Right hindlimb (tissue), 1 donor: ENCODE results near the gene EXOC6B.
A peak's percentile ranks its signal among the peaks of the same experiment; 100 is the strongest.

Experiments used
- DNase-seq: peaks from one replicate; pipeline ENCODE4 v3.0.0-alpha.2; 2018

EXOC6B gene

DNA sequence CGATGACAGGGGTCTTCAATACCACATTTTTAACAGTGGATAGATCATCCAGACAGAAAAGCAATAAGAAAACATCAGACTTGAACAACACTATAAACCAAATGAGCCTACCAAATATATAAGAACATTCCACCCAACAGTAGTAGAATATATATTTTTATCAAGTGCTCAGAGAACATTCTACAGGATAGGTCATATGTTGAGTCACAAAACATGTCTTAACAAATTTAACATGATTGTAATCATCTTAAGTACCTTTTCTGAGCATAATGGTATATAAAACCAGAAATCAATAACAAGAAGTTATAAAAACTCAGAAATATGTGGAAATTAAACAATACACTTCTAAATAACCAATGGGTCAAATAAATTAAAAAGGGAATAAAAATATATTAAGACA is 484.2 kb downstream of the EXOC6B start:
- DNase-seq, result no peak

DNA sequence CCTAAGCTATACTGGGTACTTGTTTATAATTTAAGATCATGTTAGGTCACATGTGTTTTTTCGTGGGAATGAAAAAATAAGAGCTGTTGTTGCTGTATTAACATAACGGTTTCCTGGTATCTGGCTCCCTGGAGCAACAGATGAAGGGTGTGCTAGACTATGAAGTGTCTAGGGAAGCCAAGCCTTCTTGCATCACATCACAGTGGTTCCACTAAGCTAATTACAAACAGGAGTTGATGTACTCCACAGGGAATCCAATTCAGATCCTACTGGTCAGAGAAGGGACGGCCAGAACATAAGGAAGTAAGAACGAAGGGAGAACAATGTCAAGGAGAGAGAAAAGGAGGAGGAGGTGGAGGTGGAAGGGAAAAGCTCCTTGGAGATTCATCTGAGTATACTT is 485.2 kb downstream of the EXOC6B start:
- DNase-seq, result no peak

DNA sequence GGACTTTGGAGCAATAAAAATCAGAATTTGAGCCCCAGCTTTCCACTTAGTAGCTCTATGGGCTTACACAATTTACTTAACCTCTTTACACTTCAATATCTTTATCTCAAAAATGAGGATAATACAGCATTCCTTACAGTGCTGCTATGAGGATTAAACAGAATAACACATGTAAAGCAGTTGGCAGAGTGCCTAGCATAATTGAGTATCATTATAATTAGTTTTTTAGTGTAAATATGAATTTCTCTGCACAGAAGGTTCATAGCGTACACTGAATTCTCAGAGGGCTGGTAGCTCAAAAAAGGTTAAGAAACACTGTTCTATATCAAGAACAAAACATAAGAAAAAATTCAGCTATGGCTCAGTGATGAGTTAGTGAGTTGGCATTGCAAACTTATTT is 487.8 kb downstream of the EXOC6B start:
- DNase-seq, result no peak

DNA sequence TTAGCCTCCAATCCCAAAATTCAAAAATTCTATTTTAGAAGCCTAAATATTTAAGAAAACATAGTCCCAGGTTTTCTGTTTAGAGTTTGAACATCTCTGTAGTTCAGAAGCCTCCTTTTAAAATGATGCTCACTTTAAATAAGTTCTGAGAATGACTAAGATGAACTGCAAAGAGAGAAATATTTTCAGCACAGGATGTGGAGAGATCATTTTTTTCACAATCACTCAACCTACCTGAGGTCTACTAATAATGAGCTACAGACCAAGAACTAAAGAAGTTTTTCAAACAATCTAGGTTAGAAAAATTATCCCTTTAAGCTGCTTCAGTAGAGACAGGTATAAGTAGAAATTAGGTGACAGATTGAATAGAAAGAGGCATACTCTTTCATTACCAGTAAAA is 493.1 kb downstream of the EXOC6B start:
- no peak for DNase-seq

DNA sequence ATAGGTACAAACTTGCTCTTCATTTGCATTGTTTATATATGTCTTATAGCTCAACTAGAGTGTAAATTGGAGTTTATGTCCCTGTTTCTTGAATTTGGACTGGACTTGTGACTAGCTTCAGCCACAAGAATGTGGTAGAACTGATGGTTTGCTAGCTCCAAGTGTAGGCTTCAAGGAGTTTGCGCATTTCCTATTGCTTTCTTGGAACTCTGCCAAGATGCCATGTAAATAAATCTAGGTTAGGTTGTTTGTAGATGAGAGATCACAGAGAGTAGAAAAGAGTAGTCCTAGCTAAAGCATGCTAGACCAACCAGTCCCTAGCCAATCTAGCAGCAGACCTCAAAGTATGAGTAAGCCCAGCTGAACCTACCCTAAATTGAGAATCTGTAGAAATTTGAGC is 495.2 kb downstream of the EXOC6B start:
- DNase-seq, result no peak

DNA sequence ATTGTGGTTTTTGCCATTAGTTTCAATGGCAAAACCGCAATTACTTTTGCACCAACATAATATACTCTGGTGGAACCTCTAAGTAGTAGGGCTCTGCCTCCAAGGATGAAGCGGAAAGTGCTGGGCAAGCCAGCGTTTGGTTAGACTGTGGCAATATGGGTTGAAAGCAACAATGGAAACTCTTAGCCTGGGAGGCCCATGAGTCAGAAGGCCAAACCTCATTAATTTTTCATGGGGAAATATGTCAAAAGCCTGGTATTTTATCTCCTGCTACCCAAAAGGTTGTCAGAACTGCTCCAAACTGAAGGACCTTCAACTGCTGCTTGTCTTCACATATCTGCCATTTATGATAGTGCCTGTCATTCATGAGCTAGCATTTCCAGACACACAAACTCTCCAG is 499.1 kb downstream of the EXOC6B start:
- no peak for DNase-seq

DNA sequence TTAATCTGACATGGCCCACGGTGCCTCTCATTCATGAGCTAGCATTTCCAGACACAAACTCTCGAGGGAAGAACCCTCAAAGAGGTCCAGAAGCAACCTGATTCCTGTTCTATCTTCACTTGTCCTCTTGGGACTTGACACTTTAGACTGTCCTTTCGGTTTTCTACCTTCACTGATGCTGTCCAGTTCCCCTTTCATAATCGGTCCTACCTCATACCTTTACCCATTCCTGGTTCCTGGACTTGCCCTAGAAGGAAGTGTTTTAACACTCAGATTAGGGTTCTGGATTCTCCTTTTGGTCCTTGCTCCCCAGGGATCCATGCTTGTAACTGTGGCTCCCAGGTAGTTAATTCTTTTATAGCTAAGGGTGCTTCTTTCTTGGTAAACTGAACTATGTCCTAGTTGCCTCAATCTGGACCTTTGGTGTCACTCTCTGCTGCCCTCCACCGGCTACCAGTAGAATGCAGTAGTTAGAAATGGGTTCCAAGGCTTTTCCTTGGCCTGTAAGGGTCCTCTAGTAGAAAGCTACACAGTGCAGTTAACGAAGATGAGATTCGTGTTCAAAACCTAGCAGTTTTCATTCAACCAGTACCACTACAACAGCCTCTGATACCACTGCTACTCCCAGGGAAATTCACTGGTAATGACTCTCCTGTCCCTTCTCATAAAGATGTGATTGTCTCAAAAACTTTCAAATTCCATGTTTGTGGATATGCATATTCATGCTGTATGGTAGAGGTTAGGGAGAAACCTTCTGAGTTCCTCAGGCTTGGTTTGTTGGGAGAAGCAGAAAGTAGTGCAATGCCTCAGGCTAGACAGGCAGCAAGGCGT is 500.0 kb downstream of the EXOC6B start:
- no peak for DNase-seq

DNA sequence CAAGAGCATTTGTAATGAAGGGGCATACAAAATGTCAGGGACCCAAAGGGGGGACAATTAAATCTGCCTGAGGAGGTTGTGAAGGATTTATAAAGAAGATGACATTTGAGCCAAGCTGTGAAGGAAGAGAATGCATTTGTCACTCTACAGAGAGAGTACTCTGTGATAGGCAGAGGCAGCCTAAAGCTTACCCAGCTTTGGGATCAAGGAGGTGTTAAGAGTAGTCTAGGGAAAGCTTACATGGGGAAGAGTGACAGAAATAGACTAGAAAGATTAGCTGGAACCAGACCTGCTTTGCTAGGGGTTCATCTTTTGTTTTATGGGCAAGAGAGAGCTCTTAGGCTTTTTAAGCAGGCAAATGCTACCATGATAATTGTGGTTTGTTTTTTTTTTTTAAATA is 509.1 kb downstream of the EXOC6B start:
- no peak for DNase-seq

DNA sequence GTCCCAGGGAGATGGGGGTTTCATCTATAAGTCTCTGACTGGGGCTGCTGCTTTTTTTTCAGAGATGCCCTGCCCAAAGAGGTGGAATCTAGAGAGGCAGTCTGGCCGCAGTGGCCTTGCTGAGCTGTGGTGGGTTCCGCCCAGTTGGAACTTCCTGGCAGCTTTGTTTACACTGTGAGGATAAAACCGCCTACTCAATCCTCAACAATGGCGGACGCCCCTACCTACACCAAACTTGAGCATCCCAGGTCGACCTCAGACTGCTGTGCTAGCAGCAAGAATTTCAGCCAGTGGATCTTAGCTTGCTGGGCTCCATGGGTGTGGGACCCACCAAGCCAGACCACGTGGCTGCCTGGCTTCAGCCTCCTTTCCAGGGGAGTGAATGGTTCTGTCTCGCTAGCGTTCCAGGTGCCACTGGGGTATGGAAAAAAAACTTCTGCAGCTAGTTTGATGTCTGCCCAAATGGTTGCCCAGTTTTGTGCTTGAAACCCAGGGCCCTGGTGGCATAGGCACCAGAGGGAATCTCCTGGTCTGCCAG is 525.6 kb downstream of the EXOC6B start:
- no peak for DNase-seq

DNA sequence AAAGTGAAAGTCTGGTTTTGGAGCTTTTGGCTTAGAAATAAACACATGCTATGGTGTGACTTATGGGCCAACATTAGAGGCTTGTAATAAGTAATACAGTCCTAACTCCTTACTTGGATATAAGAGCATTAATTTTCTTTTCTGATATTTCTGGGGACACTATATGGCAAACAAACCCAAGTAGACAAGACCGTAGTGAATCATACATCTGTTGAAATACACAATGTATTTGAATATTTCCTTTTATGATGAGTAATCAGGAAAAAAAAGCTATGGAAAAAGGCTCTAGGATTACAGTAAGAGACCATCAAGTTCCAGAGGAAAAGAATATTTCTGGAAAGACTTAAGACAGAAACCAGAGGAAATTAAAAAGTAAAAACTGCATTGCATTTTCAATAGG is 532.2 kb downstream of the EXOC6B start:
- no peak for DNase-seq

DNA sequence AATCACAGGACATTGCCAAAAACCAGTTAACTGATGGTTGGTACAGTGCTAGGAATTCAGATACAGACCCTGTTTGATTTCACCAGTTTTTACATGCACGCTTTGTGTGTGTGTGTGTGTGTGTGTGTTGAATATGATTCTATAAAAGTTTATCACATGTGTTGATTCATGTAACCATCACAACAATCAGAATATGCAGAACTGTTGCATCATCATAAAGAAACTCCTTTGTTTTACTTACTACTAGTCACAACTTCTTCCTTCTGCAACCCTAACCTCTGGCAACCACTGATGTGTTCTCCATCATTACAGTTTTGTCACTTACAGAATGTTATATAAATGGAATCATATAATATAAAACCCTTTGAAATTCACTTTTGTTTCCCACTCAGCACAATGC is 533.4 kb downstream of the EXOC6B start:
- no peak for DNase-seq

DNA sequence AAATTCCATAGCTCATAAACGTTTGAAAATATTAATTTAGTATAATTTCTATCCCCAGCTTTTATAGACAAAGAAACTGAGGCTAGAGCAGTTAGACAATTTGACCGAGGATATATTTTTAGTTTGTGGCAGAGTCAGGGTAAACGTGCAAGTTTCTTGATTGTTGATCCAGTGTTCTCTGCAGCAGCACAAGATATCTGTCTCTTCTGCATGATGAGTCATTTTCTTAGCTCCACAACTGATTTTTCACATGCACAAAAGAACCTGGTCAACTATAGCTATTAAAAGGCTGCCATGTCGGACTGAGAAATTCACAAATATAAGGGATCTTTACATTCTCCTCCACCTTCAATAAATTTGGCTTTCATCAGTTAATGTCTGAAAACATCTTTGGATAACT is 534.8 kb downstream of the EXOC6B start:
- DNase-seq, result no peak

DNA sequence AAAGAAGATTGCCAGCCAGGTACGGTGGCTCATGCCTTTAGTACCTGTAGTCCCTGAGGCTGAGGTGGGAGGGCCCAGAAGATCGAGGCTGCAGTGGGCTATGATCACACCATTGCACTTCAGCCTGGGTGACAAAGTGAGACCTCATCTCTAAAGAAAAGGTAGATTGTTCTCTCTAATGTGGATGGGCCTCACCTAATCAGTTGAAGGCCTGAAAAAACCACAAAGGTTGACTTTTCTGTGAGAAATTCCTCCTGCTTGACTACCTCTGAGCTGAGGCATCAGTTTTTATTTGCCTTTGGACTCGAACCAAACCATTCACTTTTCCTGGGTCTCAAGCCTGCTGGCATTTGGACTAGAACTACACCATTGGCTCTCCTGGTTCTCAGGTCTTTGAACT is 536.1 kb downstream of the EXOC6B start:
- no peak for DNase-seq

DNA sequence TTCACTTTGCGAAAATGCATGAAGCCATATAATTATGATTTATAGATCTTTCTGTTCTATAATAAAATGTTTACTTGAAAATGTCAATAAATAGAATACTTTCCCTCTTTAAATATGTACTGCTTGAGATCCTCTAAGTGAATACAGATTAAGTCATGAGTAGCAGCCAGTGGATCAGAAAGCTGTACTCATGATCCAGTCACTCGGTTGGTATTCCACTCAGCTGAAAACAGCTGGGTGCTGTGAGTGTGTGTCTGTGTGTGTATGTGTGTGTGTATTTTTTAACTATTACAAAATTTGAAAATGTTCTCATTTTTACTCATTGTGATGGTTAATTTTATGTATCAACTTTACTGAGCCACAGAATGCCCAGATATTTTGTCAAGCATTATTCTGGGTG is 536.5 kb downstream of the EXOC6B start:
- DNase-seq, result no peak

DNA sequence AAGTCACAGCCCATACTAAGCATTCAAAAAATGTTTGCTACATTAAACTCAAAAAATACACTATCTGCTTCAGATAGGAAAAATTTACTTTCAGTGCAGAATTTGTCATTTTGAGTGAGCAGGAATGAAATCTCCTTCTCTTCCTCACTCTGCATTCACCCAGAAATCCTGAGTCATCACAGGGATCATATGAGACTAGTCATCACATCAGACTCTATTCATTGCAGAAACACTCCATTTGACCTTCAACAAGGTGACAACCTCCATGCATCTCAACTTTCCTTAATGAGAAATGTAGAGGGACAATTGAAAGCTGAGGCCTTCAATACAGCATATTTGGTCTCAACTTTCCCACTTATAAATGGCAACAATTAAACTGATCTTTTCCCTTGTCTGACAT is 547.8 kb downstream of the EXOC6B start:
- DNase-seq, result no peak

DNA sequence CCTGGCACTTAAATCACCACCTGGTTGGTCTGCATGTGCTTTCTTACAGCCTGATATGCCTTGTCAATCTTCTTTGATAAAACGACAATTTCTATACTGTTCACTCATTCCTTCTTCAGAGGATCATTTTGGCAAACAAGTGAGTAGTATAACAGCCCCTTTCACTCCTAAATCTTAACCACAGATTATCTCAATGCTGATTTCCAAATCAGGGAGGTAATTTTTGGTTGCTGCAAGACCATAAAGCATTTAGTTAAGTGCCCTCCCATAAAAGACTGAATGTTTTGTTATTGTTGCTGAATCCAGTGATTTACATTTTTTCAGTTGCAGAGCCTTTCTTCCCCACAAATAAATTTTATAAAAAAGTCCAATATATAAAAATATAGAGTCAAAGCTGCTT is 549.0 kb downstream of the EXOC6B start:
- DNase-seq, result no peak

DNA sequence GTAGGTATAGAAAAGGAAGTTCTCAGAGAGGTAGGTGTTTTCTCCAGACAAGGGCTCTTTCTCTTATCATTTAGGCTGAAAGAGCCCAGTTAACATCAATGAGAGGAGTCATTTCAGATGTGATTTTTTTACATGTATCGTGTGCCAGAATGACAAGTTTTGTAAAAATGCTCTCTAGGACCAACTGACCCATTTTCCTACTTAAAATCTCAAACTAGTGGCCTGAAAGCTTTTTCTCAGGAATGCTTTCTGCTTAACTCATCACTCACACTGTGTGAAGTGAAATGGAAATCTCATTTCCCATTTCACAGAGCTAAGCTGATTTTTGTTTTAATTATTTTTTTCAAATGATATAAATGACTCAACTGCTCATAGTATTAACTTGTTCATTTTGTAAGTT is 549.5 kb downstream of the EXOC6B start:
- no peak for DNase-seq

DNA sequence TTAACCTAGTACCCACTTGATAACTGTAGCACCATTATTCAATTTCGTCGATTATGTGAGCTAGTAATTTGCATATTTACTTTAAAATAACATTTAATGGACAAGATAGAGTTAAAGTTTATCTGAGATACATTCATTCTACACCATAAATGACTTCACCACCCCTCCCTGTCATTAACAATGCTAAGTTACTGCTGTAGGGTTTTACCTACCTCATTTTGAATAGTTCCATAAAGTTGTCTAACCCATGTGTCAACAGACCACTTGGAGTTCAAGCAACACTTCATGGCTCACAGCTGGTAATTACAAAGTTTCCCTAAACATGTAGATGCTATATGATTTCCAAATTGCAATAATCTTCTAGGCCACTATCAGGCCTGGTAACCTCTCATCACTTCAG is 550.7 kb downstream of the EXOC6B start:
- no peak for DNase-seq

DNA sequence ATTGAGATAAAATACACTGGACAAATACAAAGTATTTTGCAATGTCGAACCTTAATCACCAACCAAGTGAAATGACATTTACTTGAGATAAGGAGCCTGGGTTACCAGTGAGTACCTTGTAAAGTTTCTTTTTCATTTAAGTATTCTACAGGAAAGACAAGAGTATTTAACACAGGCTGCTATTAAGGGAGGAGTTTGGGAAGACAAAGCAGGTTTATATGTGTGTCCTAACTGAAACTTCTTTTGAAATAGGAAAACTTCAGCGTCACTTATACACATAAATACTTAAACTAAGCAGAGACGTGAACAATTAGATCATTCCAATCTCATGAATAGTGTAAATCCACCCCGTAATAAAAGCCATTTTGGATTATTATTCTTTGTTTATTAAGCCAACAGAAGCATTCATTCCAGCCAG is 551.4 kb downstream of the EXOC6B start:
- DNase-seq, result no peak

DNA sequence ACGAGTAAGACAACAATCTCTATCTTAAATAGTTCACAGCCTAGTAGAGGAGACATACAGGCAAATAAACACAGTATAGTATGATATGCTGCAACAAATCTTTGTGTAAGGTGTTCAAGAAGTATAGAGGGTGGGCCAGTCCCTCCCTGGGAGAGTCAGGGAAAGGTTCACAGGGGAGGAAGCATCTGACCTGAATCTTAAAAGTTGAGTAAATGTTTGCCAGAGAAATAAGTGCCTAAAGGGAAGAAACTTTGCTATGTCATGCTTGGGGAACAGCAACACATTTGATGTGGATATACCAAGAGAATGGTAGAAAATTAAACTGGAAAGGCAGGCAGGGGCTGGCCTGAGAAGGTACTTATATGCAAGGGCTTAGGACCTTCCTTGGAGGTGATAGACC is 552.4 kb downstream of the EXOC6B start:
- DNase-seq, result no peak

DNA sequence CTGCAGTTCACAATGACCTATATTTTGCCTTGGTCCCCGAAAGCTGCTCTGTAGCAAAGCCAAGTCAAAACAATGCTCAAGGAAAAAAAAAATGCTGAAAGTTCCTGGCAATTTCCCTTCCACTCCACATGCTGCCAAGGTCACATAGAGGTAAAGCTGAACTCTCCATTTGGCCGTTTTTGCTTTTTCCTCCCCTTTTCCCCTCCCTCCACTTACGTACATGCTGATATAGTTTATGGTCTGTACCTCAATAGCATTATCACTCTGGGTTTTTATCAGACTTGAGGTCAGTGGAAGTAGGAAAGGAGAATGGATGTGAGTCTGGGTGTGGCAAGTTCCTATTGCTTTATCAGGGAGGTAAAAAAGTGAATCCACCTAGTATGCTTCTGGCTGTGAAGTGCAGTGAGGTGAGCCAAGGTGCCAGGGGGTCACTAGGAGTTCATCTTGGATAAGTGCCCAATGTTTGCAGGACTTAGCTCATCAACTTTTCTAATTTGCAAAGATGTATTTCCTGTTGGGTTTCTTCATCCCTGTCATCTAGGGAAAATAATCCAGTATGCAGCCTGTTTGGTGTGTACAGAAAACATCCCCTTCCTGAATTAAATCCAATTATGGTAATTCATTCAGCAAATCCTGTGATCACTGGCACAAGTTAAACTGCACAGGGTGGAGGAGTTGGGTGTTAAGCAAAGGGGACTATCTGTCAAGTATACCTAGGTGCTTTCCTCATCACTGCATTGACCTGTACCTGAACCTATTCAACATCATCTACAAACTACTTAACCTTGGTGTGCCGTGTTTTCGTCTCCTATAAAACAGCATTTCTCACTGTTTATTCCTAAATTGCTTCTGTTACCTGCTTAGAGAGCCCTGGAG is 553.8 kb downstream of the EXOC6B start:
- DNase-seq, result peak; percentile 65

DNA sequence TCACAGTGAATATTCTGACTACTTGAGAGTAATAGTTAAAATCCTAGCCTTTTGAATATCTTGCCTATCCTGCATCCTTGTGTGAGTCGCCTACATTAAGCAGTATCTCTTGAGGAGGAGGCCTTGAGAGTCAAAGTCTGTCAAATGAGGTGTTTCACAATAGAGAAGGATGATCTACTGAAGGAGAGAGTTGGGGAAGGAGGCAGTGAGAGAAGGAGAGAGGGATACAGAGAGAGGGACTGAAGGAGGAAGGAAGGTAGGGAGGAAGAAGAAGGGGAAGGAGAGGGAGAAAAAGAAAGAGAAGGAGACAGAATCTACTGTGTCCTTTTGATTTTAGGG is 554.6 kb downstream of the EXOC6B start:
- no peak for DNase-seq

DNA sequence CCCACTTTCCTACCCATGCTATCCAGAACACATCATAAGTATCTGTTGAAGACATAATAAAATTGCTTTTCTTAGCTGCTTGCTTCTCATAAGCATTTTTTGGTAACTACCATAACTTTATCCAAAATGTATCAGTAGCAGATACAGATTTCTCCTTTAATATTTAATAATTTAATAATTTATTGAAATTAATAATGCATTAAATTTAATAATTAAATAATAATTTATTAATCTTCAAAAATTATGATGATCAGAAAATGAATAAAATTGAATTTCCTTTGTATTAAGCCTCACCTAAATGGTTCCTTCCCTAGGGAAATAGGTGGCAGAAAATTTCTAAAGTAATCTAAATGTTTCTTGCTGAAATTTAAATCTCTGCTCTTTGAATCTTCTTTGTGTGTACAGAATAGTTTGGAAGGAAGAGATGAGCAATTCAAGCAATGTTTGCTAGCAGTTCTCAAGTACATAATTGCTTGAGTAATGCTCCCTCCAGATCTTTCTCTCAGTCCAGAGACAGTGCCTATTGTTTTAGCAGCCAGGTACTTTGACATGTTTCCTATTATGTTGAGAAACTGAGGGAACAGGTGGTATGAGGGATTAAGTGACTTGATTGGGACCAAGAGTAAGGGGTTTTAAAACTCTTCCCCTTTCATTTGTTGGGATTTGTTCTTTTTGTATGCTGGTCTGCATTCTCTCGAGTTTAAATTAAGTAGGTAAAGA is 555.1 kb downstream of the EXOC6B start:
- DNase-seq, result no peak

DNA sequence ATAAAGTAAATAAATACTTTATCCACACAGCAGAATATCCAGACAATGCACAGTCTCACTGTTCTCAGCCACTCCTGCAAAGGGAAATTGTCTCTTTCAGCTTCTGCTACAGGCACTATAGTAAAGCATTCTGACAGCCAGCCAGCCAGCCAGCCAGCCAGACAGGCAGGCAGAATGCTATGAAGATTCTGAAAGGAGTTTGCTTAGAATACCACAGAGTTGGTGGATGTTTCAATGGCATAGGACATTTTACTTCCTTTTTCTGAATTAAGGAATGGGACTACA is 562.1 kb downstream of the EXOC6B start:
- DNase-seq, result no peak
